GM21447 (cell line): Measurements from ENCODE around the gene WDR62.

Source experiments
- ATAC-seq: cut with Tn5 transposase; IDR thresholded peaks from one replicate; pipeline ENCODE4 v1.9.1; 2021; ENCODE audit not compliant: unreplicated experiment

The WDR62 gene

GRCh38 chr19:36139473-36140303, 85.0 kb downstream of the WDR62 start, which contains the start of gene CAPNS1:
TSS of gene CAPNS1 (plus strand) at chr19:36140066. CDS start at chr19:36141012, 946 bp downstream.
- peak; percentile 68 for ATAC-seq

- peak; percentile 14 for ATAC-seq
These were observed 85.8 kb downstream of the WDR62 start for GRCh38 chr19:36140304-36141038.

- peak; percentile 56 for ATAC-seq
These were observed 86.6 kb downstream of the WDR62 start for GRCh38 chr19:36141039-36141927.

GRCh38 chr19:36142046-36142445, 87.3 kb downstream of the WDR62 start:
- no peak for ATAC-seq

GRCh38 chr19:36142496-36142895, 87.8 kb downstream of the WDR62 start:
- ATAC-seq = no peak

GRCh38 chr19:36144624-36145023, 89.9 kb downstream of the WDR62 start:
- ATAC-seq = no peak

- ATAC-seq = no peak
These were observed 95.1 kb downstream of the WDR62 start for GRCh38 chr19:36149673-36150406.

GRCh38 chr19:36150586-36150985, 95.9 kb downstream of the WDR62 start:
- ATAC-seq = no peak

GRCh38 chr19:36151144-36152018, 96.7 kb downstream of the WDR62 start:
- no peak for ATAC-seq

GRCh38 chr19:36152019-36152351, 97.3 kb downstream of the WDR62 start:
- no peak for ATAC-seq

GRCh38 chr19:36152352-36153091, 97.8 kb downstream of the WDR62 start, which contains the start of gene COX7A1:
TSS of gene COX7A1 (minus strand) at chr19:36152447. CDS start at chr19:36152407, 40 bp downstream.
- ATAC-seq = no peak

GRCh38 chr19:36153126-36153525, 98.4 kb downstream of the WDR62 start:
- no peak for ATAC-seq
